Right lobe of liver (tissue), 6 donors: ENCODE data around the gene EVX1. TPM values are rescaled to one million over a fixed set of nuclear protein-coding genes. Genes with fewer than 3 reads are reported as not detected.

Experiments
- ATAC-seq, 4 donors: fragments of 200-7000 bp; cut with Tn5 transposase; one replicate each; pipeline ENCODE4 v1.9.1; 2020; ENCODE audit warnings: mild to moderate bottlenecking in 4 of 4, moderate library complexity in 4 of 4
- DNase-seq, 3 donors: peaks; one replicate each; pipeline ENCODE4 v3.0.0-alpha.2; 2020
- H3K27ac ChIP-seq, 3 donors: fragments of 200-600 bp; one replicate each; pipeline ENCODE4 v1.8.0; 2022
- H3K27me3 ChIP-seq, 2 donors: fragments of 200-600 bp; one replicate each; pipeline ENCODE4 v1.8.0; 2022
- H3K36me3 ChIP-seq, 4 donors: fragments of 200-600 bp; sonication (generic) in 1 of 4; one replicate each; pipeline versions ENCODE4 v1.5.1 to v1.8.0; 2017 to 2022; ENCODE audit warnings: control low read depth in 1 of 4
- H3K4me1 ChIP-seq, 4 donors: fragments of 200-600 bp; sonication (generic) in 1 of 4; one replicate each; pipeline versions ENCODE4 v1.5.1 to v1.8.0; 2017 to 2022; ENCODE audit warnings: control low read depth in 1 of 4
- H3K4me3 ChIP-seq, 3 donors: fragments of 200-600 bp; one replicate each; pipeline ENCODE4 v1.8.0; 2022
- H3K9me3 ChIP-seq, 4 donors: fragments of 200-600 bp; sonication (generic) in 1 of 4; one replicate each; pipeline versions ENCODE4 v1.5.1 to v1.8.0; 2017 to 2022; ENCODE audit warnings: control low read depth in 1 of 4
- POLR2A ChIP-seq: fragments of 450-650 bp; IDR thresholded peaks from one replicate; pipeline ENCODE4 v1.6.1; 2017; ENCODE audit warnings: antibody characterized with exemption, mild to moderate bottlenecking
- WGBS: methylation state at CpG from one replicate; pipeline ENCODE4 v1.1.6; 2018; ENCODE audit warnings: low coverage, low lambda C conversion rate; ENCODE audit not compliant: insufficient coverage; ENCODE audit errors: missing lambda C conversion rate; 5-methylcytosine and 5-hydroxymethylcytosine counted together
- intact Hi-C, 2 donors: fragments of 100-400 bp; cut with DNase I; formaldehyde crosslinking; loops; one replicate each; pipeline versions ENCODE4 v1.11.2 to v1.14.1; 2022
- total RNA-seq, 6 experiments: library from RNA; depleted of rRNA in 2 of 6; stranded (reverse); fragments of >200 nt in 2 of 6; fragmentation: NEBNext Ultra II Directional in 3 of 6; extraction: Animal tissue kit (Norgen Biotek cat#: 25700) in 3 of 6; gene quantifications; one replicate each; pipeline versions ENCODE4 v1.1.0 to v1.2.4, GENCODE V29; 2016 to 2023
- TF ChIP-seq, protein P1 (sequence below), 4 donors: fragments of 200-600 bp in 3 of 4; fragments of 450-650 bp in 1 of 4; IDR thresholded peaks; one replicate each; pipeline versions ENCODE4 v1.5.1 to v1.8.0; 2016 to 2022; ENCODE audit warnings: antibody characterized with exemption in 4 of 4, mild to moderate bottlenecking in 2 of 4
- donor health status: DM: no; HTN: yes; CAD: no.
- donor health status: DM: no; HTN: no; CAD: no.
- donor health status: DM: no; HTN: no; CAD: no.
- donor health status: DM: no; HTN: yes; CAD: no.
- donor health status: DM: no; HTN: yes; CAD: no.

EVX1 gene
- total RNA-seq, 6 experiments from 2014 or later, result not detected

DNA sequence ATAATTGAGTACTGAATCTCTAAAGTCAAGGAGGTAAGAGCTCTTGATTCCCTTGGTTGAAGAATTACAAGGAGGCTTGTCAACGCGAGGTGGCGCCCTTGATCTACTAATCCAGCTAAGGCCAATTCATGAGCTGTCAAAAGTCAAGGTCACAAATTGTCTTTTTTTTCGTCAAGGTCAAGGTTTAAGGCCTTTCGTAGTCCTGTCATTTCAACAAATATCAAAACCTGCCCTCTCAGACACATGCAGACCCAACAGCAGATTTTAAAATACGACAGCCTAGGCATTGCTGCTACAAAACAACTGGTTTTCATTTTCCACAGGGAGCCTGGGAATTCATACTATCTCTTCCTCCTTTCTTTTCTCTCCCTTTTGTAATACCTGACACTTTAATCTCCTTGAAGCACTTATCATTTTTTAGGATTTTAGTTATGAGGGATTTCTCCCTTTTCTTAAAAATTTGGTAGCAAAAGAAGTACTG is 46.3 kb upstream of the EVX1 start:
- ATAC-seq (peak; percentile 50 to 74 (median 72)), DNase-seq (peak; percentile 76 to 81 (median 81))
- Histone ChIP-seq H3K4me3 (no peak overlapping the region), H3K27ac (no peak overlapping the region), H3K4me1 (peaks cover 0 to 20% (median 6%) of the 10 kb centered on the region in 4 donors), H3K36me3 (no peaks in the 10 kb centered on the region), H3K9me3 (no peaks in the 10 kb centered on the region), H3K27me3 (peaks cover 37 to 76% of the 10 kb centered on the region in 2 donors)
- WGBS, result 3% methylated on average over 6 of the region's 6 CpGs
- TF ChIP-seq, protein P1, sequence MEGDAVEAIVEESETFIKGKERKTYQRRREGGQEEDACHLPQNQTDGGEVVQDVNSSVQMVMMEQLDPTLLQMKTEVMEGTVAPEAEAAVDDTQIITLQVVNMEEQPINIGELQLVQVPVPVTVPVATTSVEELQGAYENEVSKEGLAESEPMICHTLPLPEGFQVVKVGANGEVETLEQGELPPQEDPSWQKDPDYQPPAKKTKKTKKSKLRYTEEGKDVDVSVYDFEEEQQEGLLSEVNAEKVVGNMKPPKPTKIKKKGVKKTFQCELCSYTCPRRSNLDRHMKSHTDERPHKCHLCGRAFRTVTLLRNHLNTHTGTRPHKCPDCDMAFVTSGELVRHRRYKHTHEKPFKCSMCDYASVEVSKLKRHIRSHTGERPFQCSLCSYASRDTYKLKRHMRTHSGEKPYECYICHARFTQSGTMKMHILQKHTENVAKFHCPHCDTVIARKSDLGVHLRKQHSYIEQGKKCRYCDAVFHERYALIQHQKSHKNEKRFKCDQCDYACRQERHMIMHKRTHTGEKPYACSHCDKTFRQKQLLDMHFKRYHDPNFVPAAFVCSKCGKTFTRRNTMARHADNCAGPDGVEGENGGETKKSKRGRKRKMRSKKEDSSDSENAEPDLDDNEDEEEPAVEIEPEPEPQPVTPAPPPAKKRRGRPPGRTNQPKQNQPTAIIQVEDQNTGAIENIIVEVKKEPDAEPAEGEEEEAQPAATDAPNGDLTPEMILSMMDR (IDR thresholded peaks at IDR 0.05), result peak; percentile 76 to 83 (median 81)
- no peak for TF ChIP-seq POLR2A
- intact Hi-C loops, result no loop called here

DNA sequence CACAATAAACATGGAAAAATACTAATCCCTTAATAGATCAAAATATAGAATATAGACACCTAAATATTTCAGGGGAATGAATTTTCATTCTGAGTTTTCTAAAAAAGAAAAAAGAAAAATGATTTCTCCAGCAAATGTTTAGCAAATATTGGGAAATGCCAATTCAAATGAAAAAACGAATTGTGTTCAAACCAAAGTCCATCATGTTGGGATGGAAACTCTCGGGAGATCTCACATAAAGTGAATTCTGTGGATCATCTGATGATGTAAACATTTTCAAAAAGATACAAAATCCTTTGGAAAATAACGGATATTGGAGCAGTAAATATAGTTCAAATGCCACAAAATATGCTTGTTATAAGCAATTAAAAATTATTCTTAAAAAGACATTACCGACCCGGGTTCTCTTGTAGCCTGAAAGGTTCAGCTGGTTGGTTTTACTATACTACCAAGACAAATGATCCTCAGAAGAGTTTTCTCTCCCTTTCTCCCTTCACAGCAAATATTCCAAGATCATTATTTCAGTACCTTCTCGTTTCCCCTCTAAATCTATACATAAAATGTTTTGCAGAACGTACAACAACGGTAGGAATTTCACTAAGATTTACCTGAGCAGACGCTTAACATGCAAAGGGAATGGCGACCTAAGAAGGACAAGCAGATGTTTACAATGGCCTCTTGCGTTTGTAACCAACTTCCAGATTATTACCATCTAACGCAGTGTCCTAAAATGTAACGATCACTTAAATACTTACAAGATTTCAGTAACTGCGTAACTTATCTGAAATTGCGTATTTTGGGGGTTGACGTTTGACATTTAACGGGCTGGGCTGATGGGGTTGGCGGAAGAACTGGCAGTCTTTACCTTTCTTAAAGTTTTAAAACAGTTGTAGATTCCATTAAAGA is 45.2 kb upstream of the EVX1 start:
- ATAC-seq (no peak), DNase-seq (no peak)
- TF ChIP-seq POLR2A, result no peak
- TF ChIP-seq, protein P1 (IDR thresholded peaks at IDR 0.05), result no peak
- intact Hi-C loops, result no loop called here
- WGBS, result 16% methylated on average over 18 of the region's 18 CpGs
- Histone ChIP-seq H3K4me3 (no peak overlapping the region), H3K9me3 (no peaks in the 10 kb centered on the region), H3K27ac (no peak overlapping the region), H3K36me3 (no peaks in the 10 kb centered on the region), H3K27me3 (peaks cover 43 to 74% of the 10 kb centered on the region in 2 donors), H3K4me1 (peaks cover 0 to 24% (median 8%) of the 10 kb centered on the region in 4 donors)

DNA sequence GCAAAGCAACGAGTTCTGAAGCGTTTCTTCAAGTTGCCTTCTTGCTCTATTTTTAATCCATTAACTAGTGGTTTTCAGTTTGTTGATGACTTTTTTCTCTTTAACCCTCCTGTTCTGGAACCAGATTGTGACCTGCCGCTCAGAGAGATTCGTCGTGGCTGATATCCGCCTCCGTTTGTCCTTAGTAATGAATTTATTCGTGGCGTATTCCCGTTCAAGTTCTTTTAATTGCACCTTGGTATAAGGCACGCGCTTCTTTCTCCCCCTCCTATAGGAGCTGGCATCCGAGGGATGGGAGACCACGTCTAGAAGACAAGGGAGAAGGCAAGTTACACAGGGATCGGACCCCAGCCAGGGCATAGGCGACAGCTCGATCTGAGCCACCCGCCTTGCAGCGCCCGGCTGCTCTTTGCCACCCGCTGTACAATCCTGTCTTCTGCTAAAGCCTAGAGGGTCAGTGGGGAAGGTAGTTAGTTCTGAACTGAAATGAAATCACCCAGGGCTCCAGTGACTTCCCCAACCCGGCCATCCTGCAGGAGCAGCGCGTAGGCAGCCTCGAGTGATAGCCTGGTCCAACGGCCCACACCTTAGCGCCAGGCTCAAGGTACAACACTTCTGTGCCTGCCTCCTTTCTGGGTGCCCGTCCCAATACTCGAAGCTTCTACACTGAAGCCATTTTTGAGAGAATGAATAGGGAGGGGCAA is 44.3 kb upstream of the EVX1 start:
- Histone ChIP-seq H3K27me3 (peaks cover 39 to 71% of the 10 kb centered on the region in 2 donors), H3K4me1 (peaks cover 0 to 16% (median 5%) of the 10 kb centered on the region in 4 donors), H3K4me3 (no peak overlapping the region), H3K27ac (no peak overlapping the region), H3K9me3 (no peaks in the 10 kb centered on the region), H3K36me3 (no peaks in the 10 kb centered on the region)
- no peak for ATAC-seq
- intact Hi-C loops, result no loop called here
- WGBS, result 11% methylated on average over 27 of the region's 29 CpGs
- no peak for TF ChIP-seq POLR2A
- TF ChIP-seq, protein P1 (IDR thresholded peaks at IDR 0.05), result no peak
- DNase-seq, result peak in 1 of 3 donors; percentile 35

DNA sequence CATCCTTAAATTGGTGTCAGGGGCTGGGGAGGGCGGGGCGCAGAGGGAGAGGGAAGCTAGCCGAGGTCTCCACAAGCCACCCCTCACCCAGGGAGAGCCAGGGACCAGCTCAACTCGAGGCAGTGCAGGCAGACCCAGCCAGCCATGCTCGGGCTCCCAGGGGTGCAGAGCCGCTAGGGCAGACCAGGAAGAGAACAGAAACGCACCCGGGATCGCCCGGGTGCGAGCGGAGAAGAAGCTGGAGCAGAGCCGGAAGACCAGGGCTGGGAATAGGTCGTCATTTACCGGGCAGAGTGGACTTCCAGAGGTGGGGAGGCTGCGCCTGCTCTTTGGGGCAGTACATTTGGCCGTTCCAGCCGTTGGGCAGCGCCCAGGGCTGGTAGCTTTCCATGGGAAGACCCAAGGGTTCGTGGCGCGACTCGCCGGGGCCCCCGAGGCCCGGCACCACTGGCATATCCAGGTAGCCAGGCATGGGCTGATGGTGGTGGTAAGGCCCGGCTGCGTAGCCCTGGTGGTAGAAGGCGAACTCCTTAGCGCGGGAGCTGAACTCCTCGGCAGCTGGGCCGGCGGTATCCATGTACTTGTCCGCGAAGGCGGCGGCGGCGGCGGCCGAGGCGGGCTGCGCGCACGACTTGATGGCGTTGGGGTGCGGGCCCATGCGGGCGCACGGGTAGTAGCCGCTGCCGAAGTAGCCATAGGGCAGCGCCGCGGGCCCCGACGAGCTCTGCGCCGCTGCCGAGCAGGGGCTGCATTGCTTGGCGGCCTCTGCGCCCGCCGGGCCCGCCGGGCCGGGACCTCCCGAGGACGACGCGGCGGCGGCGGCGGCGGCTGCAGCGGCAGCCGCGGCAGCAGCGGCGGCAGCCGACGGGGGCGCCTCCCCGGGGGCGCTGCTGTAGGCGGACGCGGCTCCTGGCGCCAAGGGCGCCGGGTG is 43.5 kb upstream of the EVX1 start:
- WGBS, result 2% methylated on average over 7 of the region's 93 CpGs
- Histone ChIP-seq H3K36me3 (no peaks in the 10 kb centered on the region), H3K4me3 (no peak overlapping the region), H3K9me3 (no peaks in the 10 kb centered on the region), H3K27ac (no peak overlapping the region), H3K27me3 (peaks cover 31 to 67% of the 10 kb centered on the region in 2 donors), H3K4me1 (peaks cover 0 to 15% (median 5%) of the 10 kb centered on the region in 4 donors)
- TF ChIP-seq POLR2A, result no peak
- TF ChIP-seq, protein P1 (IDR thresholded peaks at IDR 0.05), result no peak
- peak in 2 of 4 donors; percentile 14 to 15 for ATAC-seq
- intact Hi-C loops, result no loop called here
- DNase-seq, result peak in 1 of 3 donors; percentile 14
